GM18858 (cell line): ENCODE measurements around the gene PPP6R2.
"Not testable (repeated sequence)": the region's sequence is repeated elsewhere in the genome, so short reads cannot be mapped to it uniquely, and the experiment has no call there.

Experiments used
- ATAC-seq: cut with Tn5 transposase; IDR thresholded peaks from one replicate; pipeline ENCODE4 v1.9.1; 2021; ENCODE audit not compliant: unreplicated experiment

The PPP6R2 gene

GRCh38 chr22:50317674-50318073 is 25.5 kb upstream of the PPP6R2 start:
- no peak for ATAC-seq

DNA sequence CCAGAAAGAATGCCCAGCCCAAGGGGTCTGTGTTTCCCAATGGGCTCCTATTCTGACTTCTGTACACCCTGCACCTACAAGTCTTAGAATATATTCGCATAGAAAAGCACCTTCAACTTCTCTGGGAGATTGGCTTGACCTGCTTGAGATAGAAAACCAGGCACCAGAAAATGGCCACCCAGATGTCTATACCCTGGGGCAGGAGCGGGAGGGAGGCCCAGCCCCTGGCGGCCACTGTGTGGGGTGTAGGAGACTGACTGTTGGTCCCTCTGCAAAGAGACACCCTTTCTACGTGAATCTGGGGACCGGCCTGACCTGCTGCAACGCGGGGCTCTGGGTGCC is 24.8 kb upstream of the PPP6R2 start:
- no peak for ATAC-seq

DNA sequence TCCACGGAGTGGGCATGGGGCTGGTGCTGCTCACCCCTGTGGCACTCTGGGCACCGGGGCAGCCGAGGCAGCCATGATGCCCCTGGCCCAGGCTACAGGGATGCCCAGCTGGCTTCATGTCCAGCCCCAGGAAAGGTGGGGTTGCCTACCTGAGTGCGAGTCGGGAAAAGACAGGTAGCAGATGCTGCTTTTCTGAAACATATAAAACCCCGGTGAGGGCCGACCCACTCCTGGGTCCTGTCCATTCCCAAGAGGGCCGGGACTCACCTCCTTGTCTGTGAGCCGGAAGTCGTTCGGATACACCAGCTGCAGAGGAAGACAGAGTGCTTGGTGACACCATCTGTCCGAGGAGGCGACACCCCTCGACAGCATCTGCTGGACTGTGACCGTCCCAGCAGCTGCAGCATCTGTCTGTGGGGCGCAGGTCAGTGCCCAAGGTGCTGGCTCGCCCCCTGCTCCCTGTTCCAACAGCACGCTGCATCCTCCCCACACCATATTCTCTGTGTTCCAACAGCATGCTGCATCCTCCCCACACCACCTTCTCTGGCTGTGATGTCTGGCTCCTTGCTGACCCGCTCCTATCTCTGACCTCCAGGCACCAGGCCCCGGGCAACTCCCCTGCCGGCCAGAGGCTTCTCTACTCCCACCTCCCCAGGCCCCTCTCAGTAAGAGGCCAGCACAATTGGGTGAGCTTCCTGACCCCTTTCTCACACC is 24.3 kb upstream of the PPP6R2 start:
- ATAC-seq: no peak

- ATAC-seq: no peak
Measured at GRCh38 chr22:50319503-50319951, 23.6 kb upstream of the PPP6R2 start.

GRCh38 chr22:50320116-50320515 is 23.0 kb upstream of the PPP6R2 start:
- no peak for ATAC-seq

DNA sequence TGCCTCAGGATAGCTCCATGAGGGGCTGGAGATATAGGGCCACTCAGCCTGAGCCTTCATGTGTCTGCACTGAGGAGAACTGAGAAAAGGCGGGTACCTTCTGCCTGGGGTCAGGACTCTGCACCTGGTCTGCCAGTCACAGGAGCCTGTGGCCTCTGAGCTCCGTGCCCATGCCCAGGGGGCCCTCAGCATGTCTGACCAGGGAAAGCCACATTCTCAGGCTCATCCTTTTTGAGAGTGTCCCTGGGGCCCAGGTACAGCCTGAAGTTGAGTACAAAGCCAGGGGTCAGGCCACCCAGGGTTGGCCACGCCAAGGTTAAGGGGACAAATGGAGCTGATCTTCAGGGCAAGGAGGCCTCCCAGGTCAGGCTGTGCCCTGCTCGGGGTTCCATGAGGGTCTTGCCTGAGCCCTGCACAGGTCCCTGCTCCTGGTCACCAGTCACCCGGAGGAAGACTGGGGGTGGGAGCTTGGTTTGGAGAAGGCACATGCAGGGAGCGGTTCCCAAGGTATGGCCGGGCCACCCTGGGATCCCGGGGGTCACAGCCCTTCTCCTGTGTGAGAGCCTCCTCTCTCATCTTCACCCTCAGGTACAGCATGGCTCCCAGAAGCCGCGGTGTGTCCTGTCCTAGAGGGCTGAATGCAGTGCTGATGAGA is 22.3 kb upstream of the PPP6R2 start:
- ATAC-seq: no peak

GRCh38 chr22:50322382-50323104 is 20.6 kb upstream of the PPP6R2 start:
- not testable (repeated sequence) for ATAC-seq

DNA sequence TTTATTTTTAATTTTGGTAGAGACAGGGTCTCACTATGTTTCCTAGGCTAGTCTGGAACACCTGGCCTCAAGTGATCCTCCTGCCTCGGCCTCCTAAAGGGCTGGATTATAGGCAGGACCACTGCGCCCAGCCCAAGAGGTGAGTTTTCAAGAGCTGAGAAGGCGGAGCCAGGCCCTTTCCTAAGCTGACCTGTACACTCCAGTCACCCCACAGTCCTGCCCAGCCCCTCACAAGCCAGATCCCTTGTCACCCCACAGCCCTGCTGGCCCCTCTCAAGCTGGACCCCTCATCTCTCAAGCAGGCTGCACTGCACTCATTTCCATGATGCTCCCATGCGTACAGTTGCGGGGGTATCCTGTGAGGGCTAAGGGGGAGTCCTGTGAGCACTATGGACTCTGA is 19.2 kb upstream of the PPP6R2 start:
- no peak for ATAC-seq

- ATAC-seq: no peak
Measured at GRCh38 chr22:50325444-50326224, 17.5 kb upstream of the PPP6R2 start.

- ATAC-seq: no peak
Measured at GRCh38 chr22:50326225-50326955, 16.7 kb upstream of the PPP6R2 start.

DNA sequence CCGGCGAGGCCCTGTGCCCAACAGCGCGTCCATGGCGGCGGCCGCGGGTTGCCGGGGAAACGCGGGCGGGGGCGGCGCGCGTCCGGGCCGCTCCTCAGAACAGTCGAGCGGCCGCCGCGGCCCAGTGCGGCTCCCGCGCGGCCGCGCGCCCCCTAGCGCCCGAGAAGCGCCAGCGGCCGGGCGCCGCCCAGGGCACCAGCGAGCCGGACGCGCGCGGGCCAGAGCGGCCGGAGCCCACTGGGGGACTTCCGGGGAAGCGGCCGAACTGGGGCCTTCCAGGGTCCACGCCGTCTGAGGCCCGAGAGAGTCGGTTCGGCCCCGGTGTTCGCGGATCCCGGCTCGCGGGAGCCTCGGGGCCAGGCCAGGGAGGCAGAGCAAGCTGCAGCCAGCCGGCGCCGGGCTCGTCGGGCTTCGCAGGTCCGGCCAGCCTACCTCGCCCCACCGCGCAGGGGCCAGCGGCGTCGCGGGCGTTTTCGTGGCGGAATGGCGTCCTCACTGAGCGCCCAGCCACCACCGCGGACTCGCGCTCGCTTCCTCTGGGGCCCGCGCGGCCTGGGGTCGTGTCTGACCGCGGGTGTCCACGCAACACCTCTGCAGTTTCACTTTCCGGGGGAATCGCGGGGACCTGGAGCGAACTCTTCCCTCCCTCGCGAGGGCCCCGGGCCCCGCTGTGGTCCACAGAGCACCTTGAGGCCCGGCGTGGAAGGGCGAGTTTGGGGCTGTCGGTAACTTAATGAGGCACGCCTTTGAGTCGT is 16.0 kb upstream of the PPP6R2 start, which contains the start of gene DENND6B:
TSS of gene DENND6B (minus strand) at position 57 of the 755 bp plus-strand sequence. CDS start at position 33, 24 bp downstream.
- ATAC-seq: no peak

- ATAC-seq: no peak
Measured at GRCh38 chr22:50327711-50328019, 15.5 kb upstream of the PPP6R2 start.

DNA sequence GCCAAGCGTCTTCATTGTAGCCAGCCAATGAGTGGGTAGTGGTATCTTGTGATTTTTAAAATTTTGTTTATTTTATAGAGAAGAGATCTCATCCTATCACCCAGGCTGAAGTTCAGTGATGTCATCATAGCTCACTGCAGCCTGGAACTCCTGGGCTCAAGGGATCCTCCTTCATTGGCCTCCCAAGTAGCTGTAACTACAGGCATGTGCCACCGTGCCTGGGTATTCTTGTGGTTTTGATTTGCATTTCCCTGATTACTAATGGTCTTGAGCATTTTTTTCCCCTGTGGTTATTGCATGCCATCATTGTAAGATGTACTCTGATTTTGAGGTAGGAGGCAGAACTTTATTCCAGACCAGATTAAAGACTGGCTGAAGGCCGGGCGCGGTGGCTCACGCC is 13.9 kb upstream of the PPP6R2 start:
- ATAC-seq: no peak

DNA sequence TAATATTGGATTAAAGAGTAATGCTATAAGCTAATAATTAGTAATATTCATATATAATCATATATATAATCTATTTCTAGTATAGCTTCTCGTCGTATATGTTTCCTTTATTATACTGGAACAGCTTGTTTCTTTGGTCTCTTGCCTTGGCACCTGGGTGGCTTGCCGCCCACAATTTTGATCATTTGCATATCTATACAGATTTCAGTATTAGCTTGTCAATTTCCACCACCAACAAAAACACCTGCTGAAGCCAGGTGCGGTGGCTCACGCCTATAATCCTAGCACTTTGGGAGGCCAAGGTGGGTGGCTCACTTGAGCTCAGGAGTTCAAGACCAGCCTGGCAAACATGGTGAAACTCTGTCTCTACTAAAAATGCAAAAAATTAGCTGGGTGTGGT is 8.7 kb upstream of the PPP6R2 start:
- not testable (repeated sequence) for ATAC-seq

DNA sequence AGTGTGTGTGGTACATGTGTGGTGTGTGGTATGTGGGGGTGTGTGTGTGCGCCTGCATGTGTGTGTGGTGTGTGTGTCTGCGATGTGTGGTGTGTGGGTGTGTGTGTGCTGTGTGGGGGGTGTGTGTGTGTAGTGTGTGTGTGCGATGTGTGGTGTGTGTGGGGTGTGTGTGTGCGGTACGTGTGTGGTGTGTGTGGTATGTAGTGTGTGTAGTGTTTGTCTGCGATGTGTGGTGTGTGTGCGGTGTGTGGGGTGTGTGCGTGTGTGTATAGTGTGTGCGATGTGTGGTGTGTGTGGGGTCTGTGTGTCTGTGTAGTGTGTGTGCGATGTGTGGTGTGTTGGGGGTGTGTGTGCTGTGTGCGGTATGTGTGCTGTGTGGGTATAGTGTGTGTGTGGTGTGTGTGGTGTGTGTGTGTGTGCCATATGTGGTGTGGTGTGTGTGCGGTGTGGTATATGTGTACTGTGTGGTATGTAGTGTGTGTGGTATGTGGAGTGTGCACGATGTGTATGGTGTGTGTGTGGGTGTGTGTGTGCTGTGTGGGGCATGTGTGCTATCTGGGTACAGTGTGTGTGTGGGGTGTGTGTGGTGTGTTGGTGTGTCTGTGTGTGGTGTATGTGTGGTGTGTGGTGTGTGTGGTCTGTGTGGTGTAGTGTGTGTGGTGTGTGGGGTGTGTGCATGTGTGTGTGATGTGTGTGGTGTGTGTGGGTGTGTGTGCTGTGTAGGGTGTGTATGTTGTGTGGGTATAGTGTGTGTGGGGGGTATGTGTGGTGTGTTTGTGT is 5.7 kb upstream of the PPP6R2 start:
- no peak for ATAC-seq

DNA sequence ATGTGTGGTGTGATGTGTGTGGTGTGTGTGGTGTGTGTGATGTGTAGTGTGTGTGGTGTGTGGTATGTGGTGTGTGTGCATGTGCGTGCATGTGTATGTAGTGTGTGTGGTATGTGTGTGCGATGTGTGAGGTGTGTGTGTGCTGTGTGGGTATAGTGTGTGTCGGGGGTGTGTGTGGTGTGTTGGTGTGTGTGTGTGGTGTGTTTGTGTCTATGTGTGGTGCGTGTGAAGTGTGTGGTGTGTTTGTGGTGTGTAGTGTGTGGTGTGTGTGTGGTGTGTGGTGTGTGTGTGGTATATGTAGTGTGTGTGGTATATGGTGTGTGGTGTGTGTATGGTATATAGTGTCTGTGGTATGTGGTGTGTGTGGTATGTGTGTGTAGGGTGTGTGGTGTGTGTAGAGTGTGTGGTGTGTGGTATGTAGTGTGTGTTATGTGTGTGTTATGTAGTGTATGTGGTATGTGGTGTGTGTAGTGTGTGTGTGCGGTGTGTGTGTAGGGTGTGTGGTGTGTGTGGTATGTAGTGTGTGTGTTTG is 5.0 kb upstream of the PPP6R2 start:
- ATAC-seq: no peak

DNA sequence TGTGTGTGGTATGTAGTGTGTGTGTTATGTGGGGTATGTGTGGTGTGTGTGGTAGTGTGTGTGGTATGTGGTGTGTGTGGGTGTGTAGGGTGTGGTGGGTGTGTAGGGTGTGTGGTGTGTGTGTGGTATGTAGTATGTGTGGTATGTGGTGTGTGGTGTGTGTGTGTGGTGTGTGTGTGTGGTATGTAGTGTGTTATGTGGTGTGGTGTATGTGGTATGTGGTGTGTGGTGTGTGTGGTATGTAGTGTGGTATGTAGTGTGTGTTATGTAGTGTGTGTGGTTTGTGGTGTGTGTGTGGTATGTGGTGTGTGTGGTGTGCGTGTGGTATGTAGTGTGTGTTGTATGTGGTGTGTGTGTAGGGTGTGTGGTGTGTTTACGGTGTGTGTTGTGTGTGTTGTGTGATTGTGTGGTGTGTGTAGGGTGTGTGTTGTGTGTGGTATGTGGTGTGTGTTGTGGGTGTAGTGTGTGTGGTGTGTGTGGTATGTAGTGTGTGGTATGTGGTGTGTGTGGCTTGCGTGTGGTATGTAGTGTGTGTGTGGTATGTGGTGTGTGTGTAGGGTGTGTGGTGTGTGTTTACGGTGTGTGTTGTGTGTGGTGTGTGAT is 4.2 kb upstream of the PPP6R2 start:
- no peak for ATAC-seq
